Smooth muscle cell (in vitro differentiated cells): ENCODE data around the gene MIB1. TPM values are rescaled to one million over a fixed set of nuclear protein-coding genes. Genes with fewer than 3 reads are reported as not detected.
A peak's percentile ranks its signal among the peaks of the same experiment; 100 is the strongest.

ENCODE experiments used
- DNase-seq: peaks from one replicate; lab custom pipeline; 2025; ENCODE audit not compliant: unreplicated experiment; lab: John Stamatoyannopoulos, UW
- H2AFZ ChIP-seq: fragments of 200-600 bp; sonication (generic); 2 replicates; pipeline ENCODE4 v1.6.0; 2016; ENCODE audit warnings: antibody characterized with exemption, low read depth, mild to moderate bottlenecking
- H3F3A ChIP-seq: fragments of 200-600 bp; sonication (generic); 2 replicates; pipeline ENCODE4 v1.6.0; 2017; ENCODE audit warnings: antibody characterized with exemption, low read depth
- H3K27ac ChIP-seq: fragments of 200-600 bp; sonication (generic); 2 replicates; pipeline ENCODE4 v1.5.1; 2016; ENCODE audit warnings: low read depth, mild to moderate bottlenecking
- H3K27me3 ChIP-seq: fragments of 200-600 bp; sonication (generic); 2 replicates; pipeline ENCODE4 v1.6.1; 2016; ENCODE audit warnings: low read depth, mild to moderate bottlenecking
- H3K36me3 ChIP-seq: fragments of 200-600 bp; sonication (generic); 2 replicates; pipeline ENCODE4 v1.5.1; 2016; ENCODE audit warnings: low read depth
- H3K4me1 ChIP-seq: fragments of 200-600 bp; sonication (generic); 2 replicates; pipeline ENCODE4 v1.5.1; 2016; ENCODE audit warnings: low read depth
- H3K4me2 ChIP-seq: fragments of 200-600 bp; sonication (generic); 2 replicates; pipeline ENCODE4 v1.6.0; 2016; ENCODE audit warnings: mild to moderate bottlenecking
- H3K4me3 ChIP-seq: fragments of 200-600 bp; sonication (generic); 2 replicates; pipeline ENCODE4 v1.5.1; 2016; ENCODE audit warnings: mild to moderate bottlenecking
- H3K79me2 ChIP-seq: fragments of 200-600 bp; sonication (generic); 2 replicates; pipeline ENCODE4 v1.6.0; 2016; ENCODE audit warnings: low read depth, mild to moderate bottlenecking
- H3K9ac ChIP-seq: fragments of 200-600 bp; sonication (generic); 2 replicates; pipeline ENCODE4 v1.6.0; 2016; ENCODE audit warnings: low read depth
- H3K9me3 ChIP-seq: fragments of 200-600 bp; sonication (generic); replicated peaks from 2 replicates; pipeline ENCODE4 v1.5.1; 2016; ENCODE audit warnings: low read depth
- H4K20me1 ChIP-seq: fragments of 200-600 bp; sonication (generic); 2 replicates; pipeline ENCODE4 v1.6.0; 2016; ENCODE audit warnings: low read depth
- WGBS: methylation state at CpG from one replicate; pipeline ENCODE4 v1.1.7; 2016; ENCODE audit warnings: low lambda C conversion rate; 5-methylcytosine and 5-hydroxymethylcytosine counted together
- polyA plus RNA-seq: library from polyadenylated mRNA; unstranded; fragments of >200 nt; fragmentation: Nextera tagmentation; extraction: Ambion mirVana; gene quantifications from 2 replicates; pipeline ENCODE4 v1.2.1, GENCODE V29; 2016
- total RNA-seq: library from RNA; depleted of rRNA; stranded (reverse); fragments of >200 nt; gene quantifications from 2 replicates; pipeline ENCODE4 v1.2.3, GENCODE V29; 2014
- TF ChIP-seq, protein P1 (sequence below): fragments of 200-600 bp; sonication (generic); IDR thresholded peaks from 2 replicates; pipeline ENCODE4 v1.5.1; 2017; ENCODE audit warnings: borderline replicate concordance, mild to moderate bottlenecking, antibody characterized with exemption; ENCODE audit not compliant: insufficient read depth, poor library complexity, severe bottlenecking

Gene MIB1
- total and polyA plus RNA-seq, 2 experiments from 2014 or later = 9.2 to 69.1 TPM

DNA sequence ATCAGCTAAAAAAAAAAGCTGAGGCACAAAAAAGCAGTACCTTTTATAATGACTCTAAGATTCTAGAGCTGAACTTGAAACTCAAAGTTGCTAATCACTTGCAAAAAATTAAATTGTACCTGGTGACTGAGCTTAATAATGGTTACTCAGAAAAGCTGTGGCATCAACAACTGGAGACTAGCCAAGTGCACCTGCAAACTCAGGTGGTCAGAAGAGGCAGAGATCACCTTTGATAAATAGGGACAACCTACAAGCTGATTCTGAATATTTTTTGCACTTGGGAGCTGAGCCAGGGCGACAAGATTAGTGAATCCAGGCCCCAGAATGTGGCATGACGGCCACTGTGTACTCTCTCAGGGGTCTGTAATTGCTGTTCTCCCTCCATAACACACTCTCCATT lies 39.0 kb upstream of the MIB1 start:
- H3K27ac ChIP-seq = no peak overlapping the region
- peaks cover 3% of the 10 kb centered on the region for H3F3A ChIP-seq
- 94% methylated on average over 2 of the region's 2 CpGs for WGBS
- no peaks in the 10 kb centered on the region for H3K36me3 ChIP-seq
- no peak overlapping the region for H3K9ac ChIP-seq
- no peak for DNase-seq
- no peaks in the 10 kb centered on the region for H3K4me1 ChIP-seq
- no peaks in the 10 kb centered on the region for H3K79me2 ChIP-seq
- H4K20me1 ChIP-seq = no peaks in the 10 kb centered on the region
- H3K27me3 ChIP-seq = no peaks in the 10 kb centered on the region
- no peak overlapping the region for H3K4me3 ChIP-seq
- no peaks in the 10 kb centered on the region for H3K9me3 ChIP-seq
- TF ChIP-seq, protein P1, sequence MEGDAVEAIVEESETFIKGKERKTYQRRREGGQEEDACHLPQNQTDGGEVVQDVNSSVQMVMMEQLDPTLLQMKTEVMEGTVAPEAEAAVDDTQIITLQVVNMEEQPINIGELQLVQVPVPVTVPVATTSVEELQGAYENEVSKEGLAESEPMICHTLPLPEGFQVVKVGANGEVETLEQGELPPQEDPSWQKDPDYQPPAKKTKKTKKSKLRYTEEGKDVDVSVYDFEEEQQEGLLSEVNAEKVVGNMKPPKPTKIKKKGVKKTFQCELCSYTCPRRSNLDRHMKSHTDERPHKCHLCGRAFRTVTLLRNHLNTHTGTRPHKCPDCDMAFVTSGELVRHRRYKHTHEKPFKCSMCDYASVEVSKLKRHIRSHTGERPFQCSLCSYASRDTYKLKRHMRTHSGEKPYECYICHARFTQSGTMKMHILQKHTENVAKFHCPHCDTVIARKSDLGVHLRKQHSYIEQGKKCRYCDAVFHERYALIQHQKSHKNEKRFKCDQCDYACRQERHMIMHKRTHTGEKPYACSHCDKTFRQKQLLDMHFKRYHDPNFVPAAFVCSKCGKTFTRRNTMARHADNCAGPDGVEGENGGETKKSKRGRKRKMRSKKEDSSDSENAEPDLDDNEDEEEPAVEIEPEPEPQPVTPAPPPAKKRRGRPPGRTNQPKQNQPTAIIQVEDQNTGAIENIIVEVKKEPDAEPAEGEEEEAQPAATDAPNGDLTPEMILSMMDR = no peak
- no peak overlapping the region for H2AFZ ChIP-seq
- H3K4me2 ChIP-seq = no peak overlapping the region

DNA sequence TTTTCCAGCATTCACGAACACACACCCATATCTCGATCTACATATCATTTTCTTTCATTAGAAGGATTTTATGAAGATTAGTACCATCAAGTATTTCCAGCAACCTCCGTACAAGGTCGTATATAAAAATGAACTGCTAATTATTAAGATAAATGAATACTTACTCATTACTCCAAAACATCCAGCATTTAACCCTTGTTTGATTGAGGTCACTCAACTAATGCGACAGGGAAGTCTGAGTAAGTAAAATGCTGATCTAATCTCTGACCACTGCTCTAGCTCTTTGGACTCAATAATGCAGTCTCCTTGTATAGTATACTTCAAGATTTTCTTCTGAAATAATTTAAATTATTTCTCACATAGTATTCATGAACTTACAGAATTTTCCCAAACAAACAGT lies 38.0 kb upstream of the MIB1 start:
- no peak for DNase-seq
- WGBS = 81% methylated on average over 5 of the region's 5 CpGs
- Histone ChIP-seq H3K4me1 (no peaks in the 10 kb centered on the region), H3K79me2 (no peaks in the 10 kb centered on the region), H3K4me2 (peak overlapping the region; percentile 89), H4K20me1 (no peaks in the 10 kb centered on the region), H3F3A (peaks cover 3% of the 10 kb centered on the region), H3K9me3 (no peaks in the 10 kb centered on the region), H3K4me3 (peak overlapping the region; percentile 88), H3K27ac (no peak overlapping the region), H3K9ac (no peak overlapping the region), H2AFZ (no peak overlapping the region), H3K36me3 (no peaks in the 10 kb centered on the region), H3K27me3 (no peaks in the 10 kb centered on the region)
- TF ChIP-seq, protein P1 = no peak

DNA sequence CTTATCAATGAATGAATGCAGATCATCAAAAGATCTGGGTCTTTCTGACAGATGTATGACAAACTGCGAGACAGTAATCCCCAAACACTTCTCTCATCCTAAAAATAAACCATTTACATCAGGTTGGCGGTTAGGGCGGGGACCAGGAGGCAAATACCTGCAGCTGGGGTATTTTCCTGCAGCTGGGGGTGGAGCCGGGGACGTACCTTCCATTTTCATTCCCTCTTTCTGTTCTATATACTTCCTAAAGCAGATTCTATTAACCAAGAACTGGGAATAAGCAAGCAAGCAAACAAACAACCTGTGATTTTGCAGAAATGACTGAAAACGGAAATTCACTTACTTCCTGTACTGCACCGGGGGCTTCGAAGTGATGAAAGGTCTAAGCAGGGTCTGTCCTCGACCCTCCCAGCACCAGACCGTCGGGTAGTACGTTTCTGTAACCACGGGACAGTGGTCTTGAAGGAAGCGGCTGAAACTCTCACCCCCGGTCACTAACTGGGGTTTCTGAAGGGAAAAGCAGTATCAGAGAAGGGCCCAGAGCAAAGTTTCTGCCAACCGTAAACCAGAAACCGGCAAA lies 37.3 kb upstream of the MIB1 start:
- no peaks in the 10 kb centered on the region for H3K9me3 ChIP-seq
- DNase-seq = no peak
- H3K9ac ChIP-seq = peak overlapping the region; percentile 51
- peaks cover 3% of the 10 kb centered on the region for H3F3A ChIP-seq
- no peaks in the 10 kb centered on the region for H3K36me3 ChIP-seq
- no peaks in the 10 kb centered on the region for H3K27me3 ChIP-seq
- no peaks in the 10 kb centered on the region for H3K79me2 ChIP-seq
- TF ChIP-seq, protein P1 = no peak
- H3K4me2 ChIP-seq = peak overlapping the region; percentile 89
- 8% methylated on average over 17 of the region's 17 CpGs for WGBS
- H3K27ac ChIP-seq = peak overlapping the region; percentile 25
- H2AFZ ChIP-seq = peak overlapping the region; percentile 96
- no peaks in the 10 kb centered on the region for H4K20me1 ChIP-seq
- no peaks in the 10 kb centered on the region for H3K4me1 ChIP-seq
- peak overlapping the region; percentile 88 for H3K4me3 ChIP-seq
